ENCODE measurements around the gene NUDT5. TPM values are rescaled to one million over a fixed set of nuclear protein-coding genes. Genes with fewer than 3 reads are reported as not detected.

The NUDT5 gene
- polyA plus RNA-seq, 1 of the 3 experiments (the other 2 are of a cell fraction) = 61.2 TPM

GRCh38 chr10:12207114-12207513, 11.4 kb upstream of the NUDT5 start:
- CTCF ChIA-PET = interaction anchor here (1.2 to 1.9 kb wide), 2 partner anchors 8 to 868 kb away, joined by 4 to 12 read pairs; no protein-coding TSS in a partner anchor
- no peaks in the 10 kb centered on the region for H3K27me3 ChIP-seq (ENCODE audit: insufficient read depth)
- no peaks in the 10 kb centered on the region for H3K9me2 ChIP-seq
- no peak overlapping the region for H3K27ac ChIP-seq (ENCODE audit: low read depth in 2 of 2, low read length in 1 of 2)
- DNase-seq = no peak
- H3K9ac ChIP-seq = no peak overlapping the region
- H3F3A ChIP-seq (replicated peaks; ENCODE audit: insufficient read depth) = peaks cover 3% of the 10 kb centered on the region
- no peaks in the 10 kb centered on the region for H3K9me3 ChIP-seq
- POLR2A ChIA-PET = no interaction called here
- peaks cover 74% of the 10 kb centered on the region for H3K79me2 ChIP-seq (ENCODE audit: insufficient read depth)
- no peak overlapping the region for H3K4me3 ChIP-seq (ENCODE audit: low read depth in 2 of 2, low read length in 1 of 2)
- WGBS (ENCODE audit: low lambda C conversion rate) = 56% methylated on average over 3 of the region's 3 CpGs
- peaks cover 17% of the 10 kb centered on the region; the same call in 1 of the 2 replicates for H4K20me1 ChIP-seq (ENCODE audit: insufficient read depth)
- no peak overlapping the region for H3K4me2 ChIP-seq
- no peaks in the 10 kb centered on the region for H3K4me1 ChIP-seq (ENCODE audit: control insufficient read depth in 1 of 2, insufficient read depth in 2 of 2, low read depth in 1 of 2, low read length in 1 of 2)
- no peak for TF ChIP-seq NFIC (IDR thresholded peaks at IDR 0.05; ENCODE audit: borderline replicate concordance)
- no peak for TF ChIP-seq ELF1 (IDR thresholded peaks at IDR 0.05)
- TF ChIP-seq MAX (IDR thresholded peaks at IDR 0.05; ENCODE audit: low read depth) = no peak
- no peak for TF ChIP-seq EZH2phosphoT487 (IDR thresholded peaks at IDR 0.05; ENCODE audit: borderline replicate concordance, low read depth)
- no peak for TF ChIP-seq ZBTB33 (IDR thresholded peaks at IDR 0.05; ENCODE audit: borderline replicate concordance, low read depth)
- TF ChIP-seq RCOR1 (IDR thresholded peaks at IDR 0.05; ENCODE audit: low read length) = no peak
- TF ChIP-seq CTCF (IDR thresholded peaks at IDR 0.05) = no peak
- no peak for TF ChIP-seq TEAD4 (IDR thresholded peaks at IDR 0.05; ENCODE audit: borderline replicate concordance, insufficient read depth)
- no peak for TF ChIP-seq CHD2 (IDR thresholded peaks at IDR 0.05; ENCODE audit: low read length, partially characterized antibody)
- no peak overlapping the region for H2AFZ ChIP-seq (ENCODE audit: low read depth)
- peaks cover 53 to 63% of the 10 kb centered on the region in 2 experiments for H3K36me3 ChIP-seq (replicated peaks in 1 of 2; ENCODE audit: control insufficient read depth in 1 of 2, insufficient read depth in 2 of 2, low read length in 1 of 2)

- Histone ChIP-seq H3K9me2 (no peaks in the 10 kb centered on the region), H3K9me3 (no peaks in the 10 kb centered on the region), H3K9ac (no peak overlapping the region), H3K4me3 (ENCODE audit: low read depth in 2 of 2, low read length in 1 of 2) (no peak overlapping the region), H3F3A (replicated peaks; ENCODE audit: insufficient read depth) (no peaks in the 10 kb centered on the region), H3K4me2 (no peak overlapping the region), H3K36me3 (replicated peaks in 1 of 2; ENCODE audit: control insufficient read depth in 1 of 2, insufficient read depth in 2 of 2, low read length in 1 of 2) (peaks cover 53 to 58% of the 10 kb centered on the region in 2 experiments), H3K79me2 (ENCODE audit: insufficient read depth) (peaks cover 95% of the 10 kb centered on the region), H2AFZ (ENCODE audit: low read depth) (no peak overlapping the region), H4K20me1 (ENCODE audit: insufficient read depth) (peaks cover 31% of the 10 kb centered on the region; the same call in 1 of the 2 replicates), H3K4me1 (ENCODE audit: control insufficient read depth in 1 of 2, insufficient read depth in 2 of 2, low read depth in 1 of 2, low read length in 1 of 2) (no peaks in the 10 kb centered on the region), H3K27me3 (ENCODE audit: insufficient read depth) (no peaks in the 10 kb centered on the region), H3K27ac (ENCODE audit: low read depth in 2 of 2, low read length in 1 of 2) (no peak overlapping the region)
- ChIA-PET CTCF (interaction anchor here (1.9 kb wide), 1 partner anchor 10 kb away, joined by 12 read pairs; no protein-coding TSS in a partner anchor), POLR2A (no interaction called here)
- DNase-seq = no peak
- TF ChIP-seq MEF2A (IDR thresholded peaks at IDR 0.05; ENCODE audit: borderline replicate concordance, low read depth) = no peak
- no peak for TF ChIP-seq RCOR1 (IDR thresholded peaks at IDR 0.05; ENCODE audit: low read length)
- WGBS (ENCODE audit: low lambda C conversion rate) = 90% methylated on average over 3 of the region's 3 CpGs
These were observed 9.4 kb upstream of the NUDT5 start for GRCh38 chr10:12205082-12205481.
